Breast epithelium (tissue), 4 donors: ENCODE measurements around the gene TMEM17. TPM values are rescaled to one million over a fixed set of nuclear protein-coding genes. Genes with fewer than 3 reads are reported as not detected.

Experiments used
- DNase-seq, 2 donors: peaks; one replicate each; pipeline ENCODE4 v3.0.0-alpha.2; 2019; ENCODE audit warnings: low spot score in 2 of 2
- H3K27ac ChIP-seq, 2 donors: fragments of 200-600 bp; sonication (generic) in 1 of 2; one replicate each; pipeline ENCODE4 v1.5.1; 2016 to 2019; ENCODE audit warnings: mild to moderate bottlenecking in 1 of 2
- H3K27me3 ChIP-seq, 2 donors: fragments of 200-600 bp; sonication (generic) in 1 of 2; one replicate each; pipeline versions ENCODE4 v1.5.1 to v1.6.0; 2017 to 2019; ENCODE audit warnings: control low read depth in 1 of 2, mild to moderate bottlenecking in 1 of 2
- H3K36me3 ChIP-seq: fragments of 200-600 bp; one replicate; pipeline ENCODE4 v1.5.1; 2019
- H3K4me1 ChIP-seq, 2 donors: fragments of 200-600 bp; sonication (generic); one replicate each; pipeline ENCODE4 v1.5.1; 2016 to 2019; ENCODE audit warnings: control low read depth in 1 of 2
- H3K4me3 ChIP-seq, 3 donors: fragments of 200-600 bp; sonication (generic); 1 replicate in 2 of 3; 2 replicates in 1 of 3; pipeline ENCODE4 v1.5.1; 2016 to 2019; ENCODE audit warnings: mild to moderate bottlenecking in 3 of 3, moderate library complexity in 2 of 3
- H3K9me3 ChIP-seq, 2 donors: fragments of 200-600 bp; sonication (generic) in 1 of 2; one replicate each; pipeline ENCODE4 v1.5.1; 2016 to 2019; ENCODE audit warnings: control low read depth in 1 of 2
- POLR2A ChIP-seq: fragments of 450-650 bp; IDR thresholded peaks from one replicate; pipeline ENCODE4 v1.6.1; 2016; ENCODE audit warnings: antibody characterized with exemption, mild to moderate bottlenecking, moderate library complexity
- POLR2AphosphoS5 ChIP-seq, 3 donors: sonication (generic); formaldehyde crosslinking; IDR thresholded peaks; one replicate each; pipeline ENCODE4 v1.6.1; 2017; ENCODE audit warnings: antibody characterized with exemption in 3 of 3
- intact Hi-C: fragments of 100-400 bp; cut with DNase I; formaldehyde crosslinking; loops from one replicate; pipeline ENCODE4 v1.15.1; 2023; ENCODE audit warnings: low total_unique reads
- total RNA-seq, 3 donors: library from RNA; depleted of rRNA; stranded (reverse); fragments of >200 nt; gene quantifications; one replicate each; pipeline ENCODE4 v1.1.0, GENCODE V29; 2016
- TF ChIP-seq, protein P1 (sequence below), 3 donors: fragments of 450-650 bp; IDR thresholded peaks; one replicate each; pipeline ENCODE4 v1.5.1; 2016 to 2017; ENCODE audit warnings: antibody characterized with exemption in 3 of 3, mild to moderate bottlenecking in 3 of 3, moderate library complexity in 3 of 3

The TMEM17 gene
- total RNA-seq, 3 donors from 2014 or later: 0.33 to 3.4 (median 2.3) TPM

DNA sequence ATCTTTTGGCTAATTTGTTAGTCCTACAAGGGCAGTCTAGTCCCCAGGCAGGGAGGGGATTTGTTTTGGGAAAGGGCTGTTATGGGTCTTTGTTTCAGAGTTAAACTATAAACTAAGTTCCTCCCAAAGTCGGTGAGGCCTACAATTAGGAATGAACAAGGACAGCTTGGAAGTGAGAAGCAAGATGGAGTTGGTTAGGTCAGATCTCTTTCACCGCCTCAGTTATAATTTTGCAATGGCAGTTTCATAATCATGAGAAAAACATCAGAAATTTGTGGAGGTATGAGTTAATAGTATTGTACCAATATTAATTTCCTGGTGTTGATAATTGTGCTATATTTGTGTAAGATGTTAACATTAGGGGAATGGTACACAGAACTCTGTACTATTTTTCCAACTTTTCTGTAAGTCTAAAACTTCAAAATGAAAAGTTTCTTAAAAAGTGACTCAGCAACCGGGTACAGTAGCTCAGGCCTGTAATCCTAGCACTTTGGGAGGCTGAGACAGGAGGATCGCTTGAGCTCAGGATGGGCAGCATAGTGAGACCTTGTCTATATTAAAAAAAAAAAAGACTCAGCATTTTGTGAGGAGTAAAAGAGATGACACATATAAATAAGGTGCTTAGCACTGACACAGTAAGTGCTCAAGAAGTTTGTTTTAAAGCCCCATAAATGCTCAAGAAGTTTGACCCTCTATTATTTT, 40.8 kb downstream of the TMEM17 start:
- H3K9me3 ChIP-seq: no peaks in the 10 kb centered on the region
- intact Hi-C loops: no loop called here

DNA sequence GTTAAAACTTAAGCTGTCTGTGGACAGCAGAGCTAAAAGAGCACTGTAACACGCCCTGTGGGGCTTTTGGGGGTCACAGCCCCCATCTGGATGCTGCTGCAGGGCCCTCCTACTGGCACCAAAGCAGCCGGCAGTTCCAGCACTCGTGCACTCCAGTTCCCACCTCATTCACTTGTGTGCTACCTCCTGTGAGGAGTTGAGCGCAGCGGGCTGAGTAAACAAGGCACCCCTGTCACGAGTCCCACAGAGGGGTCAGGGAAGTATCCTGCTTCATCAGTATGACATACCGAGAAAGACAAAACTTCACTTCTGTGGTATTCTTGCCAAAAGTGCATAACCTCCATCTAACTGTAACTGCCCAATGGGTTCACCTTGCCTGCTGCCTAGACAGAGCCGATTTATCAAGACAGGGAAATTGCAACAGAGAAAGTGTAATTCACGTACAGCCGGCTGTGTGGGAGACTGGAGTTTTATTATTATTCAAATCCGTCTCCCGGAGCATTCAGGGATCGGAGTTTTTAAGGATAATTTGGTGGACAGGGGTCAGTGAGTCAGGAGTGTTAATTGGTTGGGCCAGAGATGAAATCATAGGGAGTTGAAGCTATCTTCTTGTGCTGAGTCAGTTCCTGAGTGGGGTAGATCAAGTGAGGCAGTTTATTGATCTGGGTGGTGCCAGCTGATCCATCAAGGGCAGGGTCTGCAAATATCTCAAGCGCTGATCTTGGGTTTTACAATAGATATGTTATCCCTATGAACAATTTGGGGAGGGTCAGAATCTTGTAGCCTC, 41.6 kb downstream of the TMEM17 start:
- intact Hi-C loops: no loop called here
- Histone ChIP-seq H3K36me3 (no peaks in the 10 kb centered on the region), H3K4me1 (no peaks in the 10 kb centered on the region), H3K4me3 (no peak overlapping the region), H3K9me3 (no peaks in the 10 kb centered on the region), H3K27ac (no peak overlapping the region), H3K27me3 (no peaks in the 10 kb centered on the region)
- DNase-seq: no peak
- TF ChIP-seq, protein P1, sequence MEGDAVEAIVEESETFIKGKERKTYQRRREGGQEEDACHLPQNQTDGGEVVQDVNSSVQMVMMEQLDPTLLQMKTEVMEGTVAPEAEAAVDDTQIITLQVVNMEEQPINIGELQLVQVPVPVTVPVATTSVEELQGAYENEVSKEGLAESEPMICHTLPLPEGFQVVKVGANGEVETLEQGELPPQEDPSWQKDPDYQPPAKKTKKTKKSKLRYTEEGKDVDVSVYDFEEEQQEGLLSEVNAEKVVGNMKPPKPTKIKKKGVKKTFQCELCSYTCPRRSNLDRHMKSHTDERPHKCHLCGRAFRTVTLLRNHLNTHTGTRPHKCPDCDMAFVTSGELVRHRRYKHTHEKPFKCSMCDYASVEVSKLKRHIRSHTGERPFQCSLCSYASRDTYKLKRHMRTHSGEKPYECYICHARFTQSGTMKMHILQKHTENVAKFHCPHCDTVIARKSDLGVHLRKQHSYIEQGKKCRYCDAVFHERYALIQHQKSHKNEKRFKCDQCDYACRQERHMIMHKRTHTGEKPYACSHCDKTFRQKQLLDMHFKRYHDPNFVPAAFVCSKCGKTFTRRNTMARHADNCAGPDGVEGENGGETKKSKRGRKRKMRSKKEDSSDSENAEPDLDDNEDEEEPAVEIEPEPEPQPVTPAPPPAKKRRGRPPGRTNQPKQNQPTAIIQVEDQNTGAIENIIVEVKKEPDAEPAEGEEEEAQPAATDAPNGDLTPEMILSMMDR (IDR thresholded peaks at IDR 0.05): no peak
- TF ChIP-seq POLR2AphosphoS5 (IDR thresholded peaks at IDR 0.05) (no peak), POLR2A (no peak)

More for the DNA sequence above, 40.8 kb downstream of the TMEM17 start:
- DNase-seq: no peak
- no peak for TF ChIP-seq POLR2AphosphoS5 (IDR thresholded peaks at IDR 0.05)
- TF ChIP-seq, protein P1 (IDR thresholded peaks at IDR 0.05): no peak
- TF ChIP-seq POLR2A: no peak
- no peaks in the 10 kb centered on the region for H3K27me3 ChIP-seq
- no peak overlapping the region for H3K27ac ChIP-seq
- H3K4me3 ChIP-seq: no peak overlapping the region
- H3K36me3 ChIP-seq: no peaks in the 10 kb centered on the region
- H3K4me1 ChIP-seq: no peaks in the 10 kb centered on the region

DNA sequence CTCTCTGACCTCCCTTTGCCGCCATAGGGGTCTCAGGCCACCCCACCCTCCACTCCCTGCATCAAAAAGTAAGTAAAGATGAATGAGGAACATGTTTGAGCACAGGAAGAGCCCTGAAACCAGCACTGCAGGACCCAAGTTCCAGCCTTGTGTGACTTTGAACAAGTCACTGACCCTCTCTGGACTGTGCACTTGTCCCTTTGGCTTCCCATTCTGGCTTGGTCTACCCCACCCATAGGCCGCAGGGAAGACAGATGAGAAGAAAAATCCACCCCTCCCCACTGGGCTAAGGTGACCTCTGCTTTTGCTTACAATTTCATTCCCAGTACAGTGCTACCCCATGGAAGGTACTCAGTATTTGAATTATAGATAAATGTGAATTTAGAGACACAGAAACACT, 43.8 kb downstream of the TMEM17 start:
- no peaks in the 10 kb centered on the region for H3K9me3 ChIP-seq
- intact Hi-C loops: no loop called here
- no peaks in the 10 kb centered on the region for H3K4me1 ChIP-seq
- no peaks in the 10 kb centered on the region for H3K27me3 ChIP-seq
- no peaks in the 10 kb centered on the region for H3K36me3 ChIP-seq
- H3K27ac ChIP-seq: no peak overlapping the region
- DNase-seq: no peak
- TF ChIP-seq POLR2AphosphoS5 (IDR thresholded peaks at IDR 0.05) (no peak), POLR2A (no peak)
- TF ChIP-seq, protein P1 (IDR thresholded peaks at IDR 0.05): no peak
- no peak overlapping the region for H3K4me3 ChIP-seq

DNA sequence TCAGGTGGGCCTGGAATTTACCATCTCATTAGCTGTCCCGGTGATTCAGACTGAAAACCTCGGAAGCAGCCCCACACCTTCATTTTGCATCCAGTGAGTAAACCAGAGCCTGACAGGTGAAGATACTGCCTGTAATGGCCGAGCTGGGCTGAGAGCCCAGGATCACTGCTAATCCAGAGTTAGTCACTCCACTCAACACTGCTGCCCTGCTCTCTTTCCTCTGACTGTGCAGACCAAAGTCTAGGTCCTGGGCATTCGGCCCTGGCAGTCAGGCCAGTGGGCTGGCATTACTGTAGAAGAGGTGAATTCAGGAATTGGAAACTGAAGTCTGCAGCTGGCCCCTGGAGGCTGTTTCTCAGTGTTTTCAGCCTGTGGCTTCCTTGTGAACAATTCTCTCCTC, 44.3 kb downstream of the TMEM17 start:
- H3K9me3 ChIP-seq: no peaks in the 10 kb centered on the region
- intact Hi-C loops: no loop called here
- no peaks in the 10 kb centered on the region for H3K36me3 ChIP-seq
- H3K4me1 ChIP-seq: no peaks in the 10 kb centered on the region
- H3K27me3 ChIP-seq: no peaks in the 10 kb centered on the region
- no peak for DNase-seq
- H3K27ac ChIP-seq: no peak overlapping the region
- TF ChIP-seq POLR2AphosphoS5 (IDR thresholded peaks at IDR 0.05): no peak
- TF ChIP-seq, protein P1 (IDR thresholded peaks at IDR 0.05): no peak
- no peak for TF ChIP-seq POLR2A
- no peak overlapping the region for H3K4me3 ChIP-seq

DNA sequence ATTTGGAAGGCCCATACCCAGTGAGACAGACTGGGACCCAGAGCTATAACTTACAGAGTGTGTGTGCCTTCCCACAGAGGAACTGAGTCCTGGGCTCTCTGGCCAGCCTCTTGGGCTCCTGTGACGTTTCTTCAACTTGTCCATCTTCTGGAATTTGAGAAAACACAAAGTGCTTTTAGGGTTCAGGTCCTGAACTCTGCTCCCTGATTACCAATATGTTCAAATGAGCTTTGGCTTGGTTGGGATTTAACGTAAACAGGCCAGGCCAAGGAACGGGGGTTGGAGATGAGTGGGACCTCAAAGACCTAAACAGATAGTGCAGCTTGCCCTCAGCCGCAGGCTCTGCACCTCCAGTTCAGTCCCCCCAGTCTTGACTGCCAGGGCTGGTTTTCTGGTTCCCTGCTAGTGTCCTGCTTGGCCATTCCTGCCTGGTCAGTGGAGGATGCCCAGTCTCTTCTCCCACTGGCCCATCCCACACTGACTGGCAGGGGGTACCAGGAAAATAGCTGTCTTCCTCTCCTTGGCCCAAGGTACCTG, 44.9 kb downstream of the TMEM17 start:
- Histone ChIP-seq H3K4me3 (no peak overlapping the region), H3K27ac (no peak overlapping the region), H3K27me3 (no peaks in the 10 kb centered on the region), H3K36me3 (no peaks in the 10 kb centered on the region), H3K4me1 (no peaks in the 10 kb centered on the region), H3K9me3 (no peaks in the 10 kb centered on the region)
- no peak for TF ChIP-seq POLR2AphosphoS5 (IDR thresholded peaks at IDR 0.05)
- TF ChIP-seq, protein P1 (IDR thresholded peaks at IDR 0.05): no peak
- TF ChIP-seq POLR2A: no peak
- DNase-seq: no peak
- intact Hi-C loops: no loop called here
